IMR-90 (cell line): Measurements from ENCODE around the gene CNKSR3. TPM values are rescaled to one million over a fixed set of nuclear protein-coding genes. Genes with fewer than 3 reads are reported as not detected.

Experiments
- ATAC-seq: fragments of 200-7000 bp; cut with Tn5 transposase; 2 replicates; pipeline ENCODE4 v1.9.1; 2020; ENCODE audit warnings: low read depth, mild to moderate bottlenecking, moderate library complexity
- BruUV-seq: library from RNA; stranded (reverse); fragments of 400-500 nt; replicated peaks from 2 replicates; lab custom pipeline; 2021; lab: Mats Ljungman, UMichigan
- CTCF ChIA-PET: fragments of 300-600 bp; formaldehyde crosslinking; extraction: SDS; loops from one replicate; lab custom pipeline; 2021; ENCODE audit warnings: antibody characterized with exemption; lab: Yijun Ruan, JAX
- POLR2A ChIA-PET: fragments of 300-600 bp; sonication (Branson Sonifier 250); formaldehyde crosslinking; loops from one replicate; lab custom pipeline; 2022; ENCODE audit warnings: antibody characterized with exemption; ENCODE audit not compliant: unreplicated experiment; lab: Charles Lee
- DNase-seq: peaks from one replicate; pipeline ENCODE4 v3.0.0; 2013
- H2AFZ ChIP-seq: replicated peaks from 2 replicates; pipeline ENCODE3; 2013; ENCODE audit warnings: low read length, mild to moderate bottlenecking; ENCODE audit not compliant: poor library complexity
- H2AK5ac ChIP-seq: 2 replicates; pipeline ENCODE4 v1.6.1; 2013; ENCODE audit warnings: low read depth, low read length, inconsistent platforms
- H2AK9ac ChIP-seq: replicated peaks from 2 replicates; pipeline ENCODE3; 2013; ENCODE audit warnings: mild to moderate bottlenecking, low read depth, low read length, moderate library complexity; ENCODE audit not compliant: poor library complexity
- H2BK120ac ChIP-seq: 2 replicates; pipeline ENCODE4 v1.6.1; 2013; ENCODE audit warnings: low read depth, low read length, inconsistent platforms
- H2BK15ac ChIP-seq: 3 replicates; pipeline ENCODE4 v1.6.1; 2013; ENCODE audit warnings: low read depth, low read length, inconsistent platforms
- H2BK20ac ChIP-seq: 2 replicates; pipeline ENCODE4 v1.6.1; 2013; ENCODE audit warnings: low read depth, mild to moderate bottlenecking, inconsistent platforms, low read length, moderate library complexity
- H2BK5ac ChIP-seq: 2 replicates; pipeline ENCODE4 v1.6.1; 2013; ENCODE audit warnings: mild to moderate bottlenecking, low read depth, low read length, inconsistent platforms; ENCODE audit not compliant: poor library complexity, severe bottlenecking
- H3K14ac ChIP-seq: replicated peaks from 2 replicates; pipeline ENCODE4 v1.6.1; 2013; ENCODE audit warnings: low read depth, low read length, inconsistent platforms
- H3K18ac ChIP-seq: 2 replicates; pipeline ENCODE4 v1.6.1; 2013; ENCODE audit warnings: low read depth, low read length, control low read depth
- H3K23ac ChIP-seq: 2 replicates; pipeline ENCODE4 v1.6.1; 2013; ENCODE audit warnings: low read depth, low read length, inconsistent platforms
- H3K27ac ChIP-seq: 2 replicates; pipeline ENCODE4 v1.5.1; 2013; ENCODE audit warnings: mild to moderate bottlenecking, control low read depth, low read length; ENCODE audit not compliant: insufficient read depth
- H3K27me3 ChIP-seq: 2 replicates; pipeline ENCODE4 v1.6.1; 2013; ENCODE audit warnings: low read length; ENCODE audit not compliant: control insufficient read depth, insufficient read depth
- H3K36me3 ChIP-seq: 2 replicates; pipeline ENCODE4 v1.6.1; 2013; ENCODE audit warnings: low read length, mixed read lengths; ENCODE audit not compliant: control insufficient read depth, insufficient read depth
- H3K4ac ChIP-seq: 2 replicates; pipeline ENCODE4 v1.6.1; 2013; ENCODE audit warnings: low read depth, low read length, inconsistent platforms
- H3K4me1 ChIP-seq: 2 replicates; pipeline ENCODE4 v1.6.1; 2013; ENCODE audit warnings: low read length, mixed read lengths; ENCODE audit not compliant: control insufficient read depth, insufficient read depth
- H3K4me2 ChIP-seq: 2 replicates; pipeline ENCODE4 v1.6.1; 2013; ENCODE audit warnings: low read depth, mild to moderate bottlenecking, control low read depth, low read length, moderate library complexity
- H3K4me3 ChIP-seq: 2 replicates; pipeline ENCODE4 v1.5.1; 2013; ENCODE audit warnings: low read depth, mild to moderate bottlenecking, control low read depth, low read length, moderate library complexity; ENCODE audit not compliant: insufficient read depth
- H3K56ac ChIP-seq: 2 replicates; pipeline ENCODE4 v1.6.1; 2013; ENCODE audit warnings: low read length, inconsistent platforms; ENCODE audit not compliant: insufficient read depth; ENCODE audit errors: extremely low read depth
- H3K79me1 ChIP-seq, 2 experiments: 2 replicates each; pipeline ENCODE4 v1.6.1; 2013; ENCODE audit warnings: low read length in 2 of 2, inconsistent platforms in 1 of 2, low read depth in 1 of 2
- H3K9ac ChIP-seq: 2 replicates; pipeline ENCODE4 v1.6.1; 2013; ENCODE audit warnings: low read depth, low read length, control low read depth
- H3K9me1 ChIP-seq: 2 replicates; pipeline ENCODE4 v1.6.1; 2013; ENCODE audit warnings: low read length, inconsistent platforms; ENCODE audit not compliant: insufficient read depth
- H3K9me3 ChIP-seq: 2 replicates; pipeline ENCODE4 v1.6.1; 2013; ENCODE audit warnings: low read length; ENCODE audit not compliant: control insufficient read depth, insufficient read depth
- H4K20me1 ChIP-seq: 2 replicates; pipeline ENCODE4 v1.6.1; 2013; ENCODE audit warnings: low read length, inconsistent platforms; ENCODE audit not compliant: insufficient read depth
- H4K5ac ChIP-seq: 2 replicates; pipeline ENCODE4 v1.6.1; 2013; ENCODE audit warnings: mild to moderate bottlenecking, low read depth, low read length, control low read depth
- H4K8ac ChIP-seq, 2 experiments: 2 replicates each; pipeline ENCODE4 v1.6.1; 2013; ENCODE audit warnings: low read depth in 2 of 2, low read length in 2 of 2, control low read depth in 1 of 2, inconsistent platforms in 1 of 2
- H4K91ac ChIP-seq: 2 replicates; pipeline ENCODE4 v1.6.1; 2013; ENCODE audit warnings: low read depth, low read length, inconsistent platforms; ENCODE audit not compliant: insufficient read depth
- NFE2L2 ChIP-seq: fragments of 150-350 bp; IDR thresholded peaks from 2 replicates; pipeline ENCODE4 v1.6.1; 2016; ENCODE audit warnings: low read depth, mild to moderate bottlenecking, low read length
- RAD21 ChIP-seq: IDR thresholded peaks from 2 replicates; pipeline ENCODE4 v1.6.1; 2012; ENCODE audit warnings: low read length, improper control_type of control experiment
- SMC3 ChIP-seq: fragments of 150-350 bp; IDR thresholded peaks from 2 replicates; pipeline ENCODE4 v1.6.1; 2016; ENCODE audit warnings: low read depth, mild to moderate bottlenecking, antibody characterized with exemption, low read length, moderate library complexity
- WGBS, 2 experiments: methylation state at CpG; one replicate each; pipeline versions ENCODE4 v1.1.5 to v1.1.7; 2013; ENCODE audit warnings: missing lambda C conversion rate in 2 of 2; ENCODE audit not compliant: insufficient read length in 1 of 2; ENCODE audit errors: extremely low coverage in 2 of 2; 5-methylcytosine and 5-hydroxymethylcytosine counted together
- dilution Hi-C: fragments of 300-500 bp; cut with HindIII; formaldehyde crosslinking; loops from one replicate; pipeline ENCODE4 v1.14.3; 2018; ENCODE audit warnings: low sequenced_read_pairs; ENCODE audit not compliant: unreplicated experiment
- in situ Hi-C: fragments of 300-500 bp; cut with MboI; formaldehyde crosslinking; loops from 3 replicates; pipeline ENCODE4 v1.14.3; 2019; ENCODE audit warnings: low sequenced_read_pairs, inconsistent platforms, mixed read lengths
- intact Hi-C: fragments of 100-400 bp; cut with micrococcal nuclease; formaldehyde crosslinking; loops from 2 replicates; pipeline ENCODE4 v1.10.0; 2022
- polyA plus RNA-seq, 3 experiments: library from polyadenylated mRNA; depleted of rRNA; stranded (reverse); fragments of >200 nt; gene quantifications; 2 replicates each; pipeline ENCODE4 v1.2.3, GENCODE V29; 2012; ENCODE audit warnings: low replicate concordance in 1 of 3
- total RNA-seq: library from RNA; depleted of rRNA; stranded (reverse); fragments of >200 nt; gene quantifications from 2 replicates; pipeline ENCODE4 v1.2.3, GENCODE V29; 2012

CNKSR3 gene
- total and polyA plus RNA-seq, 2 of the 4 experiments (the other 2 are of a cell fraction), result 6.7 to 15.8 TPM

DNA sequence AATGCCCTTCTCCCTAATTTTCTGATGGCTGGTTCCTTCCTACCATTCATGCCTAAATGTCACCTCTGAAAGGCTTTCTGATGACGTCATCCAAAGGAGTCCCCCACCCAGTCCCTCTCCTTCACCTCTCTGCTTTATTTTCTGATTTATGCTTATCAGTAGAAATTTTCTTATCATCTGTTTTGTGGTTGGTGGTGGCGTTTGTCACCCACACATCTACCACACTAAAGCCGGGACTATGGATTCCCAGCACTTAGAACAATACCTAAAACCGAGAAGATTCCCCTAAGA lies 9.0 kb downstream of the CNKSR3 start:
- Histone ChIP-seq H3K9me3 (no peaks in the 10 kb centered on the region), H4K91ac (no peak overlapping the region), H3K36me3 (0 out of 2 replicates have a peak, but pooled peaks cover 1% of the 10 kb centered on the region), H2BK120ac (no peak overlapping the region), H2BK5ac (no peak overlapping the region), H3K27ac (no peak overlapping the region), H2AK5ac (no peak overlapping the region), H2BK20ac (no peak overlapping the region), H2AK9ac (no peak overlapping the region), H2AFZ (no peak overlapping the region), H3K9me1 (peaks cover 4% of the 10 kb centered on the region; the same call in 1 of the 2 replicates), H2BK15ac (no peak overlapping the region), H3K18ac (no peak overlapping the region), H4K5ac (no peak overlapping the region), H3K79me1 (peaks cover 38 to 83% of the 10 kb centered on the region in 2 experiments), H3K23ac (no peak overlapping the region), H3K27me3 (no peaks in the 10 kb centered on the region), H4K8ac (no peak overlapping the region), H3K4ac (no peak overlapping the region), H4K20me1 (peaks cover 32% of the 10 kb centered on the region), H3K9ac (no peak overlapping the region), H3K4me1 (peaks cover 2% of the 10 kb centered on the region; the same call in 1 of the 2 replicates), H3K4me2 (no peak overlapping the region), H3K4me3 (no peak overlapping the region), H3K56ac (no peak overlapping the region), H3K14ac (no peak overlapping the region)
- dilution Hi-C loops (no loop called here), in situ Hi-C loops (no loop called here), intact Hi-C loops (loop anchor here (10.0 kb wide), 1 partner anchor 303 kb away; no protein-coding TSS in a partner anchor)
- DNase-seq, result no peak
- ATAC-seq, result no peak
- BruUV-seq, result no TSS peak
- POLR2A ChIA-PET, result no interaction called here
- TF ChIP-seq SMC3 (no peak), RAD21 (no peak), NFE2L2 (no peak)
- CTCF ChIA-PET, result interaction anchor here (0.9 to 1.3 kb wide), 2 partner anchors 12 to 13 kb away, joined by 3 to 5 read pairs; no protein-coding TSS in a partner anchor
- no CpG with 5 or more reads among the region's 4 CpGs for WGBS, 2 experiments
